ENCODE measurements around the gene HECW1. TPM values are rescaled to one million over a fixed set of nuclear protein-coding genes. Genes with fewer than 3 reads are reported as not detected.

The HECW1 gene
- total RNA-seq, 3 donors from 2014 or later (not counting 1 experiment from before 2014, with no cell fraction given) = not detected

- H3K9me3 ChIP-seq (ENCODE audit: control insufficient read depth, insufficient read depth, low read length) = no peaks in the 10 kb centered on the region
- Mint-ChIP-seq H3K36me3 (no peaks in the 10 kb centered on the region), H3K27ac (no peak overlapping the region), H3K4me1 (peaks cover 5% of the 10 kb centered on the region in 2 donors), H3K27me3 (ENCODE audit: low read depth in 2 of 2) (peaks cover 13 to 39% of the 10 kb centered on the region in 2 donors), H3K9me3 (no peaks in the 10 kb centered on the region), H3K4me3 (no peak overlapping the region)
- intact Hi-C loops (cut with micrococcal nuclease) = no loop called here
- H3K27me3 ChIP-seq (ENCODE audit: control insufficient read depth, insufficient read depth, low read length) = no peaks in the 10 kb centered on the region
- ATAC-seq (no peak), DNase-seq (no peak)
- no peak overlapping the region for H3K4me3 ChIP-seq (ENCODE audit: low read length)
- no peaks in the 10 kb centered on the region for H3K4me1 ChIP-seq (ENCODE audit: control insufficient read depth, insufficient read depth, low read length)
- TF ChIP-seq CTCF (IDR thresholded peaks at IDR 0.05) = no peak
- WGBS (ENCODE audit: insufficient coverage) = 78% methylated on average over 5 of the region's 6 CpGs
- no peaks in the 10 kb centered on the region for H3K36me3 ChIP-seq (ENCODE audit: control insufficient read depth, insufficient read depth, low read length)
- H3K27ac ChIP-seq (ENCODE audit: low read length) = no peak overlapping the region
Observed at GRCh38 chr7:43479042-43479441, 366.6 kb downstream of the HECW1 start.

- Histone ChIP-seq H3K27me3 (ENCODE audit: control insufficient read depth, insufficient read depth, low read length) (no peaks in the 10 kb centered on the region), H3K4me3 (ENCODE audit: low read length) (no peak overlapping the region), H3K4me1 (ENCODE audit: control insufficient read depth, insufficient read depth, low read length) (no peaks in the 10 kb centered on the region), H3K36me3 (ENCODE audit: control insufficient read depth, insufficient read depth, low read length) (no peaks in the 10 kb centered on the region), H3K27ac (ENCODE audit: low read length) (no peak overlapping the region), H3K9me3 (ENCODE audit: control insufficient read depth, insufficient read depth, low read length) (no peaks in the 10 kb centered on the region)
- no peak for TF ChIP-seq CTCF (IDR thresholded peaks at IDR 0.05)
- Mint-ChIP-seq H3K27me3 (ENCODE audit: low read depth in 2 of 2) (peaks cover 13 to 38% of the 10 kb centered on the region in 2 donors), H3K4me1 (peaks cover 5% of the 10 kb centered on the region in 2 donors), H3K9me3 (no peaks in the 10 kb centered on the region), H3K4me3 (no peak overlapping the region), H3K27ac (no peak overlapping the region), H3K36me3 (no peaks in the 10 kb centered on the region)
- ATAC-seq (no peak), DNase-seq (no peak)
- 94% methylated on average over 14 of the region's 14 CpGs for whole genome bisulfite sequencing (ENCODE audit: insufficient coverage)
- intact Hi-C loops (cut with micrococcal nuclease) = no loop called here
Observed at GRCh38 chr7:43479543-43479942, 367.1 kb downstream of the HECW1 start.

- ATAC-seq (peak in 1 of 3 donors; percentile 41), DNase-seq (no peak)
- intact Hi-C loops (cut with micrococcal nuclease) = no loop called here
- H3K9me3 Mint-ChIP-seq = no peaks in the 10 kb centered on the region
- H3K27me3 Mint-ChIP-seq (ENCODE audit: low read depth in 2 of 2) = peaks cover 13 to 32% of the 10 kb centered on the region in 2 donors
- 100% methylated on average over 2 of the region's 4 CpGs for WGBS (ENCODE audit: insufficient coverage)
- no peak overlapping the region for H3K4me3 ChIP-seq (ENCODE audit: low read length)
- H3K27ac Mint-ChIP-seq = no peak overlapping the region
- no peak for TF ChIP-seq CTCF (IDR thresholded peaks at IDR 0.05)
- peaks cover 5% of the 10 kb centered on the region in 2 donors for H3K4me1 Mint-ChIP-seq
- H3K9me3 ChIP-seq (ENCODE audit: control insufficient read depth, insufficient read depth, low read length) = no peaks in the 10 kb centered on the region
- no peak overlapping the region for H3K27ac ChIP-seq (ENCODE audit: low read length)
- no peaks in the 10 kb centered on the region for H3K36me3 ChIP-seq (ENCODE audit: control insufficient read depth, insufficient read depth, low read length)
- no peak overlapping the region for H3K4me3 Mint-ChIP-seq
- no peaks in the 10 kb centered on the region for H3K4me1 ChIP-seq (ENCODE audit: control insufficient read depth, insufficient read depth, low read length)
- H3K36me3 Mint-ChIP-seq = no peaks in the 10 kb centered on the region
- no peaks in the 10 kb centered on the region for H3K27me3 ChIP-seq (ENCODE audit: control insufficient read depth, insufficient read depth, low read length)
Observed at GRCh38 chr7:43480581-43480980, 368.1 kb downstream of the HECW1 start.

Measured in natural killer cell (primary cell).